HepG2 (cell line): ENCODE measurements around the gene ZAR1L. TPM values are rescaled to one million over a fixed set of nuclear protein-coding genes. Genes with fewer than 3 reads are reported as not detected.

Experiments
- HDAC2 ChIP-seq: sonication (generic); formaldehyde crosslinking; IDR thresholded peaks from 2 replicates; pipeline ENCODE4 v1.4.0; 2020; ENCODE audit warnings: missing genetic modification reagents
- PHF21A ChIP-seq: sonication (generic); formaldehyde crosslinking; IDR thresholded peaks from 2 replicates; pipeline ENCODE4 v1.5.0; 2020; ENCODE audit warnings: mild to moderate bottlenecking, missing genetic modification reagents
- PHF8 ChIP-seq: sonication (generic); formaldehyde crosslinking; IDR thresholded peaks from 2 replicates; pipeline ENCODE4 v1.5.0; 2020; ENCODE audit warnings: missing genetic modification reagents
- RNF219 ChIP-seq: sonication (generic); formaldehyde crosslinking; IDR thresholded peaks from 2 replicates; pipeline ENCODE4 v1.5.0; 2020; ENCODE audit warnings: mild to moderate bottlenecking, missing genetic modification reagents
- ZBTB43 ChIP-seq: sonication (generic); formaldehyde crosslinking; conservative IDR thresholded peaks from 2 replicates; pipeline ENCODE4 v1.4.0; 2020; ENCODE audit warnings: missing genetic modification reagents
- ZFY ChIP-seq: sonication (generic); formaldehyde crosslinking; IDR thresholded peaks from 2 replicates; pipeline ENCODE4 v1.4.0; 2020; ENCODE audit warnings: missing genetic modification reagents
- ZNF407 ChIP-seq: sonication (generic); formaldehyde crosslinking; IDR thresholded peaks from one replicate; pipeline ENCODE4 v1.5.1; 2020; ENCODE audit warnings: mild to moderate bottlenecking, missing genetic modification reagents; ENCODE audit errors: not compliant biosample characterization
- polyA plus RNA-seq, 8 experiments: library from polyadenylated mRNA; depleted of rRNA in 3 of 8; stranded (reverse) in 7 of 8; unstranded in 1 of 8; fragments of >200 nt; fragmentation: Illumina TruSeq in 4 of 8; extraction: Trizol in 4 of 8; gene quantifications; 2 replicates each; pipeline versions ENCODE4 v1.2.1 to v1.2.3, GENCODE V29; 2011 to 2016; ENCODE audit warnings: low read depth in 4 of 8, missing spikeins in 1 of 8, mixed read lengths in 1 of 8; ENCODE audit not compliant: insufficient read depth in 1 of 8
- total RNA-seq, 5 experiments: library from RNA; depleted of rRNA; stranded (reverse); fragments of >200 nt; fragmentation: Illumina TruSeq; extraction: Trizol; gene quantifications; 2 replicates each; pipeline ENCODE4 v1.2.3, GENCODE V29; 2016; ENCODE audit warnings: low read depth in 1 of 5
- TF ChIP-seq, protein P1 (sequence below): sonication (generic); formaldehyde crosslinking; IDR thresholded peaks from 2 replicates; pipeline ENCODE4 v1.4.0; 2020; ENCODE audit warnings: missing genetic modification reagents, borderline replicate concordance
- TF ChIP-seq, protein P2 (sequence below): sonication (generic); formaldehyde crosslinking; IDR thresholded peaks from 2 replicates; pipeline ENCODE4 v1.9.0; 2021; ENCODE audit warnings: missing genetic modification reagents, mild to moderate bottlenecking, borderline replicate concordance

The ZAR1L gene
- total and polyA plus RNA-seq, 2 of the 13 experiments (the other 11 are each of a cell fraction or from before 2014, with no cell fraction given) = 0.09 TPM; not detected in 1

- TF ChIP-seq ZNF407 (CRISPR knock-in tag) = no peak
- peak; percentile 70; the same call in 1 of the 2 replicates for TF ChIP-seq HDAC2 (CRISPR knock-in tag)
- TF ChIP-seq PHF8 (CRISPR knock-in tag) = peak; percentile 82
- TF ChIP-seq PHF21A (CRISPR knock-in tag) = peak; percentile 78
- peak; percentile 97 for TF ChIP-seq ZFY
- TF ChIP-seq, protein P1, sequence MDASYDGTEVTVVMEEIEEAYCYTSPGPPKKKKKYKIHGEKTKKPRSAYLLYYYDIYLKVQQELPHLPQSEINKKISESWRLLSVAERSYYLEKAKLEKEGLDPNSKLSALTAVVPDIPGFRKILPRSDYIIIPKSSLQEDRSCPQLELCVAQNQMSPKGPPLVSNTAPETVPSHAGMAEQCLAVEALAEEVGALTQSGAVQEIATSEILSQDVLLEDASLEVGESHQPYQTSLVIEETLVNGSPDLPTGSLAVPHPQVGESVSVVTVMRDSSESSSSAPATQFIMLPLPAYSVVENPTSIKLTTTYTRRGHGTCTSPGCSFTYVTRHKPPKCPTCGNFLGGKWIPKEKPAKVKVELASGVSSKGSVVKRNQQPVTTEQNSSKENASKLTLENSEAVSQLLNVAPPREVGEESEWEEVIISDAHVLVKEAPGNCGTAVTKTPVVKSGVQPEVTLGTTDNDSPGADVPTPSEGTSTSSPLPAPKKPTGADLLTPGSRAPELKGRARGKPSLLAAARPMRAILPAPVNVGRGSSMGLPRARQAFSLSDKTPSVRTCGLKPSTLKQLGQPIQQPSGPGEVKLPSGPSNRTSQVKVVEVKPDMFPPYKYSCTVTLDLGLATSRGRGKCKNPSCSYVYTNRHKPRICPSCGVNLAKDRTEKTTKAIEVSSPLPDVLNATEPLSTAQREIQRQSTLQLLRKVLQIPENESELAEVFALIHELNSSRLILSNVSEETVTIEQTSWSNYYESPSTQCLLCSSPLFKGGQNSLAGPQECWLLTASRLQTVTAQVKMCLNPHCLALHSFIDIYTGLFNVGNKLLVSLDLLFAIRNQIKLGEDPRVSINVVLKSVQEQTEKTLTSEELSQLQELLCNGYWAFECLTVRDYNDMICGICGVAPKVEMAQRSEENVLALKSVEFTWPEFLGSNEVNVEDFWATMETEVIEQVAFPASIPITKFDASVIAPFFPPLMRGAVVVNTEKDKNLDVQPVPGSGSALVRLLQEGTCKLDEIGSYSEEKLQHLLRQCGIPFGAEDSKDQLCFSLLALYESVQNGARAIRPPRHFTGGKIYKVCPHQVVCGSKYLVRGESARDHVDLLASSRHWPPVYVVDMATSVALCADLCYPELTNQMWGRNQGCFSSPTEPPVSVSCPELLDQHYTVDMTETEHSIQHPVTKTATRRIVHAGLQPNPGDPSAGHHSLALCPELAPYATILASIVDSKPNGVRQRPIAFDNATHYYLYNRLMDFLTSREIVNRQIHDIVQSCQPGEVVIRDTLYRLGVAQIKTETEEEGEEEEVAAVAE (CRISPR knock-in tag) = peak; percentile 72
- TF ChIP-seq ZBTB43 = no peak; the same call in 1 of the 2 replicates
- TF ChIP-seq, protein P2, sequence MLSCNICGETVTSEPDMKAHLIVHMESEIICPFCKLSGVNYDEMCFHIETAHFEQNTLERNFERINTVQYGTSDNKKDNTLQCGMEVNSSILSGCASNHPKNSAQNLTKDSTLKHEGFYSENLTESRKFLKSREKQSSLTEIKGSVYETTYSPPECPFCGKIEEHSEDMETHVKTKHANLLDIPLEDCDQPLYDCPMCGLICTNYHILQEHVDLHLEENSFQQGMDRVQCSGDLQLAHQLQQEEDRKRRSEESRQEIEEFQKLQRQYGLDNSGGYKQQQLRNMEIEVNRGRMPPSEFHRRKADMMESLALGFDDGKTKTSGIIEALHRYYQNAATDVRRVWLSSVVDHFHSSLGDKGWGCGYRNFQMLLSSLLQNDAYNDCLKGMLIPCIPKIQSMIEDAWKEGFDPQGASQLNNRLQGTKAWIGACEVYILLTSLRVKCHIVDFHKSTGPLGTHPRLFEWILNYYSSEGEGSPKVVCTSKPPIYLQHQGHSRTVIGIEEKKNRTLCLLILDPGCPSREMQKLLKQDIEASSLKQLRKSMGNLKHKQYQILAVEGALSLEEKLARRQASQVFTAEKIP (CRISPR knock-in tag) = no peak
- TF ChIP-seq RNF219 (CRISPR knock-in tag) = no peak
Observed at GRCh38 chr13:32315238-32316027, at the start of gene ZAR1L, which contains the start of gene BRCA2 (continued).
